Panc1 (cell line): Measurements from ENCODE around the gene ERG28. TPM values are rescaled to one million over a fixed set of nuclear protein-coding genes. Genes with fewer than 3 reads are reported as not detected.

Experiments
- ATAC-seq: fragments of 200-7000 bp; cut with Tn5 transposase; 2 replicates; pipeline ENCODE4 v1.9.1; 2020; ENCODE audit warnings: mild to moderate bottlenecking, moderate library complexity
- BruUV-seq: library from RNA; stranded (reverse); fragments of 400-500 nt; replicated peaks from 2 replicates; lab custom pipeline; 2021; lab: Mats Ljungman, UMichigan
- CTCF ChIA-PET: fragments of 300-600 bp; sonication (Branson Sonifier 250); formaldehyde crosslinking; loops from one replicate; lab custom pipeline; 2022; ENCODE audit warnings: antibody characterized with exemption; lab: Charles Lee
- POLR2A ChIA-PET: fragments of 300-600 bp; sonication (Branson Sonifier 250); formaldehyde crosslinking; loops from one replicate; lab custom pipeline; 2022; ENCODE audit warnings: antibody characterized with exemption; lab: Charles Lee
- DNase-seq: peaks from one replicate; pipeline ENCODE4 v3.0.0-alpha.2; 2010; ENCODE audit warnings: low read depth, low spot score
- H3K27ac ChIP-seq: 2 replicates; pipeline ENCODE4 v1.5.1; 2011; ENCODE audit warnings: mild to moderate bottlenecking, low read length, inconsistent platforms
- H3K27me3 ChIP-seq: fragments of 200-500 bp; sonication (Bioruptor generic); 2 replicates; pipeline ENCODE4 v1.6.0; 2014; ENCODE audit warnings: low read length, inconsistent platforms; ENCODE audit not compliant: control insufficient read depth, insufficient read depth
- H3K36me3 ChIP-seq: fragments of 200-500 bp; sonication (Bioruptor generic); 2 replicates; pipeline ENCODE4 v1.5.1; 2014; ENCODE audit warnings: inconsistent platforms, mild to moderate bottlenecking, low read length, moderate library complexity; ENCODE audit not compliant: control insufficient read depth, insufficient read depth
- H3K4me1 ChIP-seq: 2 replicates; pipeline ENCODE4 v1.5.1; 2011; ENCODE audit warnings: inconsistent platforms, mild to moderate bottlenecking, low read length, moderate library complexity; ENCODE audit not compliant: control insufficient read depth, insufficient read depth
- H3K4me3 ChIP-seq, 2 experiments: 2 replicates each; pipeline ENCODE4 v1.5.1; 2011 to 2012; ENCODE audit warnings: low read depth in 2 of 2, low read length in 2 of 2, mild to moderate bottlenecking in 2 of 2, inconsistent platforms in 1 of 2, moderate library complexity in 1 of 2
- H3K9me3 ChIP-seq: fragments of 200-500 bp; sonication (Bioruptor generic); 2 replicates; pipeline ENCODE4 v1.5.1; 2014; ENCODE audit warnings: low read depth, mild to moderate bottlenecking, inconsistent platforms, low read length, moderate library complexity; ENCODE audit not compliant: control insufficient read depth, insufficient read depth
- POLR2AphosphoS5 ChIP-seq: IDR thresholded peaks from 2 replicates; pipeline ENCODE4 v1.6.1; 2012; ENCODE audit warnings: mild to moderate bottlenecking, low read depth, low read length, moderate library complexity
- SIN3A ChIP-seq: IDR thresholded peaks from 2 replicates; pipeline ENCODE4 v1.6.1; 2012; ENCODE audit warnings: low read depth, mild to moderate bottlenecking, low read length, moderate library complexity, borderline replicate concordance; ENCODE audit not compliant: insufficient read depth
- TCF7L2 ChIP-seq: IDR thresholded peaks from 2 replicates; pipeline ENCODE4 v1.6.1; 2011; ENCODE audit warnings: mild to moderate bottlenecking, low read depth, low read length, inconsistent platforms
- in situ Hi-C: cut with HindIII; loops from 2 replicates; pipeline ENCODE4 v1.10.0; 2016; ENCODE audit warnings: low sequenced_read_pairs, low pct_unique_long_range_greater_than_20kb
- intact Hi-C: fragments of 100-400 bp; cut with micrococcal nuclease; formaldehyde crosslinking; loops from one replicate; pipeline ENCODE4 v1.10.0; 2022; ENCODE audit not compliant: unreplicated experiment
- total RNA-seq: library from RNA; stranded (reverse); gene quantifications from one replicate; pipeline ENCODE4 v1.2.1, GENCODE V29; 2021; ENCODE audit not compliant: unreplicated experiment
- TF ChIP-seq, protein P1 (sequence below), 2 experiments: IDR thresholded peaks; 2 replicates each; pipeline ENCODE4 v1.6.1; 2011 to 2012; ENCODE audit warnings: low read depth in 2 of 2, control low read depth in 1 of 2, low read length in 1 of 2, mild to moderate bottlenecking in 1 of 2, moderate library complexity in 1 of 2; ENCODE audit not compliant: insufficient read depth in 1 of 2
- TF ChIP-seq, protein P2 (sequence below): fragments of 450-650 bp; IDR thresholded peaks from 2 replicates; pipeline ENCODE4 v1.5.1; 2017; ENCODE audit warnings: mild to moderate bottlenecking

ERG28 gene
- total RNA-seq, 1 experiment from 2014 or later = 23.1 TPM

- ATAC-seq (no peak), DNase-seq (no peak)
- in situ Hi-C loops (no loop called here), intact Hi-C loops (loop anchor here (2.0 kb wide), 1 partner anchor 76 kb away; the partner anchor contains the start of gene FLVCR2)
- Histone ChIP-seq H3K27me3 (no peaks in the 10 kb centered on the region), H3K4me1 (peaks cover 6% of the 10 kb centered on the region), H3K36me3 (peaks cover 8% of the 10 kb centered on the region; the same call in 1 of the 2 replicates), H3K4me3 (no peak overlapping the region), H3K27ac (no peak overlapping the region), H3K9me3 (no peaks in the 10 kb centered on the region)
- ChIA-PET POLR2A (no interaction called here), CTCF (interaction anchor here (1.8 to 3.5 kb wide), 2 partner anchors 77 to 78 kb away, joined by 18 to 22 read pairs; partner anchors contain the start of gene FLVCR2)
- BruUV-seq = no TSS peak
- no peak for TF ChIP-seq POLR2AphosphoS5
- no peak for TF ChIP-seq TCF7L2
- no peak for TF ChIP-seq SIN3A
- TF ChIP-seq, protein P1, sequence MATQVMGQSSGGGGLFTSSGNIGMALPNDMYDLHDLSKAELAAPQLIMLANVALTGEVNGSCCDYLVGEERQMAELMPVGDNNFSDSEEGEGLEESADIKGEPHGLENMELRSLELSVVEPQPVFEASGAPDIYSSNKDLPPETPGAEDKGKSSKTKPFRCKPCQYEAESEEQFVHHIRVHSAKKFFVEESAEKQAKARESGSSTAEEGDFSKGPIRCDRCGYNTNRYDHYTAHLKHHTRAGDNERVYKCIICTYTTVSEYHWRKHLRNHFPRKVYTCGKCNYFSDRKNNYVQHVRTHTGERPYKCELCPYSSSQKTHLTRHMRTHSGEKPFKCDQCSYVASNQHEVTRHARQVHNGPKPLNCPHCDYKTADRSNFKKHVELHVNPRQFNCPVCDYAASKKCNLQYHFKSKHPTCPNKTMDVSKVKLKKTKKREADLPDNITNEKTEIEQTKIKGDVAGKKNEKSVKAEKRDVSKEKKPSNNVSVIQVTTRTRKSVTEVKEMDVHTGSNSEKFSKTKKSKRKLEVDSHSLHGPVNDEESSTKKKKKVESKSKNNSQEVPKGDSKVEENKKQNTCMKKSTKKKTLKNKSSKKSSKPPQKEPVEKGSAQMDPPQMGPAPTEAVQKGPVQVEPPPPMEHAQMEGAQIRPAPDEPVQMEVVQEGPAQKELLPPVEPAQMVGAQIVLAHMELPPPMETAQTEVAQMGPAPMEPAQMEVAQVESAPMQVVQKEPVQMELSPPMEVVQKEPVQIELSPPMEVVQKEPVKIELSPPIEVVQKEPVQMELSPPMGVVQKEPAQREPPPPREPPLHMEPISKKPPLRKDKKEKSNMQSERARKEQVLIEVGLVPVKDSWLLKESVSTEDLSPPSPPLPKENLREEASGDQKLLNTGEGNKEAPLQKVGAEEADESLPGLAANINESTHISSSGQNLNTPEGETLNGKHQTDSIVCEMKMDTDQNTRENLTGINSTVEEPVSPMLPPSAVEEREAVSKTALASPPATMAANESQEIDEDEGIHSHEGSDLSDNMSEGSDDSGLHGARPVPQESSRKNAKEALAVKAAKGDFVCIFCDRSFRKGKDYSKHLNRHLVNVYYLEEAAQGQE (IDR thresholded peaks at IDR 0.05; ENCODE audit: insufficient read depth in 1 of 2, low read depth in 2 of 2, low read length in 1 of 2) = no peak
- TF ChIP-seq, protein P2, sequence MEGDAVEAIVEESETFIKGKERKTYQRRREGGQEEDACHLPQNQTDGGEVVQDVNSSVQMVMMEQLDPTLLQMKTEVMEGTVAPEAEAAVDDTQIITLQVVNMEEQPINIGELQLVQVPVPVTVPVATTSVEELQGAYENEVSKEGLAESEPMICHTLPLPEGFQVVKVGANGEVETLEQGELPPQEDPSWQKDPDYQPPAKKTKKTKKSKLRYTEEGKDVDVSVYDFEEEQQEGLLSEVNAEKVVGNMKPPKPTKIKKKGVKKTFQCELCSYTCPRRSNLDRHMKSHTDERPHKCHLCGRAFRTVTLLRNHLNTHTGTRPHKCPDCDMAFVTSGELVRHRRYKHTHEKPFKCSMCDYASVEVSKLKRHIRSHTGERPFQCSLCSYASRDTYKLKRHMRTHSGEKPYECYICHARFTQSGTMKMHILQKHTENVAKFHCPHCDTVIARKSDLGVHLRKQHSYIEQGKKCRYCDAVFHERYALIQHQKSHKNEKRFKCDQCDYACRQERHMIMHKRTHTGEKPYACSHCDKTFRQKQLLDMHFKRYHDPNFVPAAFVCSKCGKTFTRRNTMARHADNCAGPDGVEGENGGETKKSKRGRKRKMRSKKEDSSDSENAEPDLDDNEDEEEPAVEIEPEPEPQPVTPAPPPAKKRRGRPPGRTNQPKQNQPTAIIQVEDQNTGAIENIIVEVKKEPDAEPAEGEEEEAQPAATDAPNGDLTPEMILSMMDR = no peak
Measured at GRCh38 chr14:75655235-75655634, 5.4 kb downstream of the ERG28 start.

GRCh38 chr14:75654127-75654732 lies 6.4 kb downstream of the ERG28 start:
- no TSS peak for BruUV-seq
- in situ Hi-C loops = no loop called here
- H3K4me3 ChIP-seq = no peak overlapping the region
- ChIA-PET POLR2A (no interaction called here), CTCF (interaction anchor here (0.6 to 1.8 kb wide), 4 partner anchors 21 to 80 kb away, joined by 3 to 22 read pairs (median 4); partner anchors contain the start of gene FLVCR2)
- DNase-seq = peak; percentile 71
- intact Hi-C loops = loop anchor here (2.0 kb wide), 1 partner anchor 75 kb away; the partner anchor contains the start of gene FLVCR2
- ATAC-seq = peak; percentile 92
- H3K9me3 ChIP-seq = no peaks in the 10 kb centered on the region
- peaks cover 8% of the 10 kb centered on the region; the same call in 1 of the 2 replicates for H3K36me3 ChIP-seq
- TF ChIP-seq TCF7L2 = no peak
- TF ChIP-seq, protein P2 = peak; percentile 91
- no peaks in the 10 kb centered on the region for H3K27me3 ChIP-seq
- H3K4me1 ChIP-seq = peaks cover 4% of the 10 kb centered on the region
- H3K27ac ChIP-seq = 0 out of 2 replicates have a peak overlapping the region, but pooled peaks have one; percentile 25
